ENCODE data around the gene INKA2. TPM values are rescaled to one million over a fixed set of nuclear protein-coding genes. Genes with fewer than 3 reads are reported as not detected.
A peak's percentile ranks its signal among the peaks of the same experiment; 100 is the strongest.

INKA2 gene
- total RNA-seq, 4 donors from 2014 or later = 0.51 to 16.4 (median 6.4) TPM; not detected in 1

GRCh38 chr1:111733992-111734341, 5.2 kb downstream of the INKA2 start:
- no peaks in the 10 kb centered on the region for H3K9me3 ChIP-seq
- H3K4me3 ChIP-seq = no peak overlapping the region
- TF ChIP-seq, protein P1, sequence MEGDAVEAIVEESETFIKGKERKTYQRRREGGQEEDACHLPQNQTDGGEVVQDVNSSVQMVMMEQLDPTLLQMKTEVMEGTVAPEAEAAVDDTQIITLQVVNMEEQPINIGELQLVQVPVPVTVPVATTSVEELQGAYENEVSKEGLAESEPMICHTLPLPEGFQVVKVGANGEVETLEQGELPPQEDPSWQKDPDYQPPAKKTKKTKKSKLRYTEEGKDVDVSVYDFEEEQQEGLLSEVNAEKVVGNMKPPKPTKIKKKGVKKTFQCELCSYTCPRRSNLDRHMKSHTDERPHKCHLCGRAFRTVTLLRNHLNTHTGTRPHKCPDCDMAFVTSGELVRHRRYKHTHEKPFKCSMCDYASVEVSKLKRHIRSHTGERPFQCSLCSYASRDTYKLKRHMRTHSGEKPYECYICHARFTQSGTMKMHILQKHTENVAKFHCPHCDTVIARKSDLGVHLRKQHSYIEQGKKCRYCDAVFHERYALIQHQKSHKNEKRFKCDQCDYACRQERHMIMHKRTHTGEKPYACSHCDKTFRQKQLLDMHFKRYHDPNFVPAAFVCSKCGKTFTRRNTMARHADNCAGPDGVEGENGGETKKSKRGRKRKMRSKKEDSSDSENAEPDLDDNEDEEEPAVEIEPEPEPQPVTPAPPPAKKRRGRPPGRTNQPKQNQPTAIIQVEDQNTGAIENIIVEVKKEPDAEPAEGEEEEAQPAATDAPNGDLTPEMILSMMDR (IDR thresholded peaks at IDR 0.05) = no peak
- no peak for TF ChIP-seq POLR2A (IDR thresholded peaks at IDR 0.05)
- H3K27me3 ChIP-seq = no peaks in the 10 kb centered on the region
- peaks cover 0 to 6% of the 10 kb centered on the region in 2 donors for H3K4me1 ChIP-seq
- intact Hi-C loops (cut with DNase I; ENCODE audit: low total_unique reads) = no loop called here
- no peaks in the 10 kb centered on the region for H3K36me3 ChIP-seq
- H3K27ac ChIP-seq = peak overlapping the region; percentile 51 to 52
- no peak for DNase-seq

GRCh38 chr1:111733183-111733991, 5.8 kb downstream of the INKA2 start:
- Histone ChIP-seq H3K9me3 (no peaks in the 10 kb centered on the region), H3K36me3 (no peaks in the 10 kb centered on the region), H3K4me3 (no peak overlapping the region), H3K27ac (peak overlapping the region; percentile 51 to 52), H3K4me1 (peaks cover 0 to 6% of the 10 kb centered on the region in 2 donors), H3K27me3 (no peaks in the 10 kb centered on the region)
- peak in 1 of 2 donors; percentile 51 for DNase-seq
- intact Hi-C loops (cut with DNase I; ENCODE audit: low total_unique reads) = no loop called here
- TF ChIP-seq, protein P1 (IDR thresholded peaks at IDR 0.05) = no peak
- no peak for TF ChIP-seq POLR2A (IDR thresholded peaks at IDR 0.05)

GRCh38 chr1:111732718-111733117, 6.5 kb downstream of the INKA2 start:
- TF ChIP-seq POLR2A (IDR thresholded peaks at IDR 0.05) = no peak
- TF ChIP-seq, protein P1 (IDR thresholded peaks at IDR 0.05) = no peak
- intact Hi-C loops (cut with DNase I; ENCODE audit: low total_unique reads) = no loop called here
- Histone ChIP-seq H3K36me3 (no peaks in the 10 kb centered on the region), H3K4me3 (no peak overlapping the region), H3K27me3 (no peaks in the 10 kb centered on the region), H3K27ac (peak overlapping the region in 1 of 2 donors; percentile 15), H3K9me3 (no peaks in the 10 kb centered on the region), H3K4me1 (peaks cover 0 to 6% of the 10 kb centered on the region in 2 donors)
- no peak for DNase-seq

GRCh38 chr1:111731956-111732355, 7.2 kb downstream of the INKA2 start:
- Histone ChIP-seq H3K4me1 (peaks cover 0 to 6% of the 10 kb centered on the region in 2 donors), H3K9me3 (no peaks in the 10 kb centered on the region), H3K27ac (no peak overlapping the region), H3K36me3 (no peaks in the 10 kb centered on the region), H3K27me3 (no peaks in the 10 kb centered on the region), H3K4me3 (no peak overlapping the region)
- TF ChIP-seq, protein P1 (IDR thresholded peaks at IDR 0.05) = no peak
- TF ChIP-seq POLR2A (IDR thresholded peaks at IDR 0.05) = no peak
- intact Hi-C loops (cut with DNase I; ENCODE audit: low total_unique reads) = no loop called here
- peak in 1 of 2 donors; percentile 6 for DNase-seq

GRCh38 chr1:111730706-111731105, 8.5 kb downstream of the INKA2 start:
- H3K4me3 ChIP-seq = no peak overlapping the region
- no peaks in the 10 kb centered on the region for H3K36me3 ChIP-seq
- no peak overlapping the region for H3K27ac ChIP-seq
- no peak for DNase-seq
- TF ChIP-seq, protein P1 (IDR thresholded peaks at IDR 0.05) = no peak
- no peak for TF ChIP-seq POLR2A (IDR thresholded peaks at IDR 0.05)
- no peaks in the 10 kb centered on the region for H3K27me3 ChIP-seq
- intact Hi-C loops (cut with DNase I; ENCODE audit: low total_unique reads) = no loop called here
- no peaks in the 10 kb centered on the region for H3K9me3 ChIP-seq
- peaks cover 0 to 6% of the 10 kb centered on the region in 2 donors for H3K4me1 ChIP-seq
